GM18508 (cell line): ENCODE data around the gene MCF2L2.
"Not testable (repeated sequence)": the region's sequence is repeated elsewhere in the genome, so short reads cannot be mapped to it uniquely, and the experiment has no call there.

ENCODE experiments used
- ATAC-seq: cut with Tn5 transposase; IDR thresholded peaks from one replicate; pipeline ENCODE4 v1.9.1; 2021; ENCODE audit warnings: moderate number of reproducible peaks; ENCODE audit not compliant: insufficient read depth, unreplicated experiment

Gene MCF2L2

DNA sequence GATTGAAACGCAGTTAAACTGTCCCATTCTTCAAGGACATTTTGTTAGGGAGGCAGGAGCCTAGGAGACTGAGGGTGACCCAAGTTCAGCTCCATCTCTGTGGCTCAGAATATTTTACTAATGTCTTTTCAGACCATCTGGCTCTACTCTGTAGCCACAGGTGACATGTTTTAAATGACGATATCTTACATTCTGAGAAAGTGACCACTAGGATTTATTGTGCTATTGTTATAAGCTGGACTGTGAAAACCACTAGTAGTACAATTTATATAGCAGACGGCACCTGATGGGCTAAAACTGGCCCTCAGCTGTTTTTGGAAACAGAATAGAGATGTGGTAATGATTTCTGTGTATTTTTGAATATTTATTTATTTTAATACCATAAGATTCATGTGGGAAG, 55.5 kb downstream of the MCF2L2 start:
- no peak for ATAC-seq

DNA sequence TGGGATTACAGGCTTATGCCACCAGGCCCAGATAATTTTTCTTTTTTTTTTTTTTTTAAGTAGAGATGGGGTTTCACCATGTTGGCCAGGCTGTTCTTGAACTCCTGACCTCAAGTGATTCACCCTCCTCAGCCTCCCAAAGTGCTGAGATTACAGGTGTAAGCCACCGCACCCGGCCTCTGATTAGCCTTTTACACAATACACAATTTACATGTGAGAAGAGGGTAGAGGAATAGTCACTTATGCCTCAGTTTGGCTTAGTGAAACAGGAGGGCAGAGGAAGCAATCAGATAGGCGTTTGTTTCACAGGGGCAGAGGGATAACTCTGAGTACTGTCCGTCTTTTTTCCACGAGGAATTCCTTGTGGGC, 56.8 kb downstream of the MCF2L2 start:
- ATAC-seq, result not testable (repeated sequence)

GRCh38 chr3:183370391-183370790, 58.0 kb downstream of the MCF2L2 start:
- ATAC-seq, result no peak

GRCh38 chr3:183369627-183370026, 58.8 kb downstream of the MCF2L2 start:
- ATAC-seq, result no peak

DNA sequence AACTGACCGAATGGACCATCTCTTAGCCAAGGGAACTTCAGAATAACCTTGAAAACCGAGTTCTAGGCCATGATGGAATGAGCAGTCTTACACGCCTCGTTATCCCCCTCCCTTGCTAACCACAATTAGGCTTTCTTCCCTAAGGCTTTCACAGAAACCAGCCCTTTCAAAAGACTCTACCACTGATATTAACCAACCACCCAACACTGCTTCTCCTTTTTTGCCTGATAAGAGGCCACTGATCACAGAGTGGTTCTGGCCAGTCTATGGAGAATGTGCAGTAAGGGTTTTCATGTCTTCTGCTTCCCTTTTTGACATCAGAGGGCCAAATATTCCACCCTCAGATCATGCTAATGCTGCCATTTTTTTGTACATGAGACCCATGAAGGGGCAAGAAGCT, 59.3 kb downstream of the MCF2L2 start:
- ATAC-seq, result no peak

GRCh38 chr3:183360971-183361624, 67.3 kb downstream of the MCF2L2 start:
- ATAC-seq, result no peak

- no peak for ATAC-seq
These were observed 69.4 kb downstream of the MCF2L2 start for GRCh38 chr3:183359036-183359435.

- ATAC-seq, result no peak
These were observed 70.8 kb downstream of the MCF2L2 start for GRCh38 chr3:183357564-183358079.

GRCh38 chr3:183356920-183357319, 71.5 kb downstream of the MCF2L2 start:
- ATAC-seq, result no peak

DNA sequence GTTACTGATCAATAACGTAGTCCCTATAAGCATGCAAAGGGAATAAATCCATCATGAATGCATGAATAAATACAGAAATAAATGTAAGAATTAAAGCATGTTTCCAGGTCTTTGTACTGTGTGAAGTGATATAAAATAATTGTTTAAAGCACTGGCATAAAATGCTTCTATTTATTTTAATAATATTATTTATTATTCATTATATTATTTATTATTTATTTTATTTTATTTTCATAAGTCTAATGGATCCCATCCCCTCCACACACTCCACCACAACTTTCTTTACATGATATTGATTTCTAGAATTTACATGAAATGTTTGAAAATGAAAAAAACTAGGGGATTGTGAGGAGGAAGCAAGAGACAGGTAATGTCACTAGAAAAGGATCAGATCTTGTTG, 73.5 kb downstream of the MCF2L2 start:
- no peak for ATAC-seq

GRCh38 chr3:183354325-183354831, 74.0 kb downstream of the MCF2L2 start:
- ATAC-seq, result no peak

GRCh38 chr3:183353421-183353820, 75.0 kb downstream of the MCF2L2 start:
- ATAC-seq, result no peak

- ATAC-seq, result no peak
These were observed 78.3 kb downstream of the MCF2L2 start for GRCh38 chr3:183350164-183350563.

GRCh38 chr3:183349421-183350157, 78.8 kb downstream of the MCF2L2 start:
- no peak for ATAC-seq

- ATAC-seq, result no peak
These were observed 85.6 kb downstream of the MCF2L2 start for GRCh38 chr3:183342824-183343223.

GRCh38 chr3:183341545-183342288, 86.7 kb downstream of the MCF2L2 start:
- no peak for ATAC-seq

GRCh38 chr3:183340222-183340621, 88.2 kb downstream of the MCF2L2 start:
- ATAC-seq, result no peak

- ATAC-seq, result no peak
These were observed 88.8 kb downstream of the MCF2L2 start for GRCh38 chr3:183339461-183340086.

- ATAC-seq, result no peak
These were observed 89.9 kb downstream of the MCF2L2 start for GRCh38 chr3:183338520-183338919.

DNA sequence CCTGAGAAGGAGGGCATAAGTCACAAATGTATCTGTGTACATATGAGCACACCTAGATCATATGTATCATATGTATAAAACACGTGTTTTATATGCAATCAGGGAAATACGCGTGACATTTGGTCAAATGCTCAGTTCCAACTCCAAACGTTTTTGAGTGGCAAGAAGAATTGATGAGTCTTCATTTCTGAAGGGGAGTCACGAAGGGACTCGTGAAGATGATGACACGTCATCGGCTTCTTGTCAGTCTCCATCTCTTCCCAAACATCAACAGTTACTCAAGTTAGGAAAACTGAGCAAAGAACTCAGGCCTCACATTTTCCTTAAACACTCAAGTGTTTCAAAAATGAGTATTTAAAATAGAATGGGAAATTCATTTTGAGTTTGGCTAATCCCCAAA, 95.9 kb downstream of the MCF2L2 start:
- no peak for ATAC-seq
